HG02943 (cell line): Measurements from ENCODE around the gene KCNQ1.

Experiments used
- ATAC-seq: cut with Tn5 transposase; IDR thresholded peaks from one replicate; pipeline ENCODE4 v1.9.1; 2021; ENCODE audit warnings: mild to moderate bottlenecking, low read depth, moderate library complexity; ENCODE audit not compliant: unreplicated experiment

KCNQ1 gene

GRCh38 chr11:2689651-2690575, 245.1 kb downstream of the KCNQ1 start:
- no peak for ATAC-seq

GRCh38 chr11:2690596-2691354, 246.0 kb downstream of the KCNQ1 start:
- ATAC-seq = no peak

GRCh38 chr11:2691355-2691761, 246.6 kb downstream of the KCNQ1 start:
- no peak for ATAC-seq

- ATAC-seq = no peak
Measured at GRCh38 chr11:2691991-2692875, 247.4 kb downstream of the KCNQ1 start.

GRCh38 chr11:2693271-2694261, 248.8 kb downstream of the KCNQ1 start:
- no peak for ATAC-seq

GRCh38 chr11:2694495-2694894, 249.7 kb downstream of the KCNQ1 start:
- ATAC-seq = no peak

GRCh38 chr11:2694995-2695939, 250.5 kb downstream of the KCNQ1 start:
- no peak for ATAC-seq

- no peak for ATAC-seq
Measured at GRCh38 chr11:2696455-2696854, 251.6 kb downstream of the KCNQ1 start.

GRCh38 chr11:2697866-2698265, 253.1 kb downstream of the KCNQ1 start:
- no peak for ATAC-seq

GRCh38 chr11:2698386-2699184, 253.8 kb downstream of the KCNQ1 start:
- no peak for ATAC-seq

- ATAC-seq = no peak
Measured at GRCh38 chr11:2699185-2699530, 254.3 kb downstream of the KCNQ1 start.

- peak; percentile 91 for ATAC-seq
Measured at GRCh38 chr11:2699531-2700414, 255.0 kb downstream of the KCNQ1 start, which contains the start of gene KCNQ1OT1. Gene KCNQ1OT1, minus strand, starts transcription at chr11:2699994.

- ATAC-seq = no peak
Measured at GRCh38 chr11:2700415-2701211, 255.8 kb downstream of the KCNQ1 start.

GRCh38 chr11:2701230-2701629, 256.4 kb downstream of the KCNQ1 start:
- ATAC-seq = no peak

GRCh38 chr11:2701898-2702434, 257.2 kb downstream of the KCNQ1 start:
- no peak for ATAC-seq
